ENCODE results near the gene MMEL1.
A peak's percentile ranks its signal among the peaks of the same experiment; 100 is the strongest.
"Not testable (repeated sequence)": the region's sequence is repeated elsewhere in the genome, so short reads cannot be mapped to it uniquely, and the experiment has no call there.

Gene MMEL1

GRCh38 chr1:2591581-2592261, 41.1 kb downstream of the MMEL1 start:
- FAIRE-seq (no peak), DNase-seq (ENCODE audit: low spot score) (no peak)

DNA sequence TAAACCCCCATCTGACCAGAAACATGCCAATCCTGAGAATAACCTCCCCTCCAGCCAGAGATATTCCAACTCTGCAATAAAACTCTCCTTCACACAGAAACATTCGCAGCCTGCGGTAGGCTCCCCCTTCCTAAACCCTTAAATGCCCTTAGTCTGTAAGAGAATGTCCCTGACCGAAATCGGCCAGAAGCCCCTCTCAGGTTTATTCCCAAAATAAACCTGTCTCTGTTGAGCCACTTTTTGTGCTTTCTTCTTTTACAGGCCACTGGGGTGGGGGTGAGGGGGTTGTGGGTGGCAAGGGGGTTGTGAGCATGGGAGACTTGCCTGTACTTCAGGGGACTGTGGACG, 41.6 kb downstream of the MMEL1 start:
- FAIRE-seq (no peak), DNase-seq (ENCODE audit: low spot score) (no peak)

DNA sequence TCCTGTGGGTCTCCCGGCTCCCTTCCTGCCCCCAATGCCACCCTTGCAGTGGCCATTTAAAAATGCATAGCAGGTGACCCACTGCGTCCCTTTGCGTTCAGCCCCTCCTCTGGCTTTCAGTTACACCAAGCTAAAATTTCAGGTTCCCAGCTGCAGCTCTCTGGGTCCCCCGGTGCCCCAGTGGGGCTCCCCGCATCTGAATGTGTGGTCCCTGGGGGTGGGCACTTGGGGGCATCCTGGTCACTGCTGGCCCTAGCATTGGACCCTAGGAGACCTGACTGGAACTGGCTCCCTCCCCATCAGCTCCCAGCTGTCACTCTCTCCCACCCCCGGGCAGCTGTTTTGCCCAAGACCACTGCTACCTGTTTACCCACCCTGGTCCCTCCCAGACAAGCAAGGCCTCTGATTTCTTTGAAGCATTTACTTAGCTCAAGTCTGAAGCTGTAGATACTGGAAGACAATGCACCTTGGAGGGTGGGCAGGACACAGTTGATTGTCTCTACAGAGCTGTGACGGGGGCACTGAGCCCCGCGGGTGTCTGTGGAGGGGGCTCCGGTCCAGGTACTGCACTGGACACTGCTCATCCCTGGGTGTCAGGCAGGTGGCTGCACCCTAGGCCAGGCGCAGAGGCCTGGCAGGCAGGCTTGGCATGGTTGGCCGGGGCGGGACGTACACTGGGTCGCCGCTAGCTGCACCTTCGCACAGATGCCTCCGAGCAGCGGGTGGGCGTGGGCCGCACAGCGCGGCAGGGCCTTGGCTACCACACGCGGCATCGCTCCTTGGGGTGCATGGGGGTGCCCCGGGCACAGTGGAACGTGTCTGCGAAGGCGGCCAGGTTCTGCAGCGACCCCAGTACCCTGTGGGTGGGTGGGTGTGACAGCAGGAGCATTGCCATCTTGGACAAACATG, 42.3 kb downstream of the MMEL1 start:
- FAIRE-seq: no peak

DNA sequence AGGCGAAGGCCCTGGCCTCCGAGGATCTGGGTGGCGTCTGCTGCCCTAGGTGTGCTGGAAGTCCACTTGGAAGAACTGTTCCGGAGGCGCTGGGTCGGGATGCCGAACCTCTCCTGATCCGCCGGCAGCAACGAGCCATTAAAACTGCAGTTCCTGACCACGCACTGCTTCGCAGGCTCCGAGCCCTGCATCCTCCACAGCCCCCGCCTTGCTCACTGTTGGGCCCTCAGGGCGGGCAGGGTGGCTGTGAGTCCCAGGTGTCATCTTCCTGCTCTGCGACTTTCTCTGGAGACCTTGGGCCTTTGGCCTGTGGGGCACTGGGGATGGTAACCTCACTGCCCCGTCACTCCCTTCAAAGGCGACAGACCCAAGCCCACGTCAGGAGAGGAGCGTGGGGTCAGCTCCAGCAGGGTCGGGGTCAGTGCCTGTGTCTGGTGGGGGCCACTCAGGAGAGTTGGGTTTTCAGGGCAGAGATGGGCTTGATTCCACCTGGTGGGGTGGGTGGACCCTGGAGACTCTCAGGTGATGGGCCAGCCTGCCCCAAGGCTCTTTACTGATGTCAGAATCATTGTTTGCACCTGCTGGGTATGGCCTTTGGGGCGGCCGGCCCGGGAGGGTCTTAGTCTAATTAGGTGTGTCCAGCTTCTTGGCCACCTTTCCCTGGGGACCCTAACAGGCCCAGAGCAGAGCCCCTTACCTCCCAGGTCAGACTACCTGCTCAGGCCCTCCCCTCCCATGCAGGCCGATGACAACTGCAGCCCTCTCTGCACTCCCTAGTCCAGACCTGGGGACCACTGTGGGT, 43.2 kb downstream of the MMEL1 start:
- FAIRE-seq: no peak
- DNase-seq (ENCODE audit: low spot score): no peak

More for the DNA sequence above, 42.3 kb downstream of the MMEL1 start:
- DNase-seq (ENCODE audit: low spot score): no peak

DNA sequence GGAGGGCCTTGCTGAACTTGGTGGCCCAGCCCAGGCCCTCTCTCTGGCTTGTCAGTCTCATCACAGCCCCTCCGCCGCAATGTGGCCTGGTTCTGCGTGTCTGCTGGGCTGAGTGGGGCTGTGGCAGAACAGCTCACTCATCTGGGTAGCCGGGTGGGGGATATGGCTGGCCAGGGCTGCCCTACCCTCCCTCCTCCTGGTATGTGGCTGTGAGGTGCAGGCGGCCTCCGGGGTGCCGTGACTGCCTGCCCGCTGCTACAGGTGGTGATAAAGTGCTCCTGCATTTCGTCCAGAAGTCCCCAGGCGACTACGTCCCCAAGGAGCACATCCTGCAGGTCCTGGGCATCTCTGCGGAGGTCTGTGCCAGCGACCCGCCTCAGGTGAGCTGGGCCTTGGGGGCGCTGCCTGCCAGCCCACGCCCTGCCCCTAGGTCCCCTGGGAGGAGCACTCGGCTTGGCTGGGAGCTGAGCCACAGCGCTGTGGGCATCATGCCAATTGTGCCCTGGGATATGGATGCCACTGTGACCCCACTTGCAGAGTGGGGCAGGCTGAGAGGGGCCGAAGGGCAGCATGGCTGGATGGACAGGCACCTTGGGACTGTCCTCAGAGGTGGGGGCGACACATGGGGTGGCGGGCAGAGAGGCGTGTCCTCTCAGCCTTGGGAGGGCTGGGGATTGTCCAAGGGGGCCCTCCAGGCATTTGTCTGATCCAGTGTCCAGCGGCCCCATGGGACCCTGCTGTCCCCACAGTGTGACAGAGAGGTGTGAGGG, 44.0 kb downstream of the MMEL1 start:
- no peak for DNase-seq (ENCODE audit: low spot score)
- no peak for FAIRE-seq

GRCh38 chr1:2587860-2588571, 44.8 kb downstream of the MMEL1 start:
- no peak for FAIRE-seq

GRCh38 chr1:2587071-2587859, 45.6 kb downstream of the MMEL1 start:
- DNase-seq (ENCODE audit: low spot score): no peak
- FAIRE-seq: no peak

More at GRCh38 chr1:2587860-2588571, 44.8 kb downstream of the MMEL1 start:
- no peak for DNase-seq (ENCODE audit: low spot score)

GRCh38 chr1:2586154-2587070, 46.4 kb downstream of the MMEL1 start, which contains the start of gene PRXL2B:
PRXL2B (plus strand) TSS chr1:2586777; CDS start chr1:2586886, 109 bp downstream.
- FAIRE-seq: no peak
- peak; percentile 96 for DNase-seq (ENCODE audit: low spot score)

DNA sequence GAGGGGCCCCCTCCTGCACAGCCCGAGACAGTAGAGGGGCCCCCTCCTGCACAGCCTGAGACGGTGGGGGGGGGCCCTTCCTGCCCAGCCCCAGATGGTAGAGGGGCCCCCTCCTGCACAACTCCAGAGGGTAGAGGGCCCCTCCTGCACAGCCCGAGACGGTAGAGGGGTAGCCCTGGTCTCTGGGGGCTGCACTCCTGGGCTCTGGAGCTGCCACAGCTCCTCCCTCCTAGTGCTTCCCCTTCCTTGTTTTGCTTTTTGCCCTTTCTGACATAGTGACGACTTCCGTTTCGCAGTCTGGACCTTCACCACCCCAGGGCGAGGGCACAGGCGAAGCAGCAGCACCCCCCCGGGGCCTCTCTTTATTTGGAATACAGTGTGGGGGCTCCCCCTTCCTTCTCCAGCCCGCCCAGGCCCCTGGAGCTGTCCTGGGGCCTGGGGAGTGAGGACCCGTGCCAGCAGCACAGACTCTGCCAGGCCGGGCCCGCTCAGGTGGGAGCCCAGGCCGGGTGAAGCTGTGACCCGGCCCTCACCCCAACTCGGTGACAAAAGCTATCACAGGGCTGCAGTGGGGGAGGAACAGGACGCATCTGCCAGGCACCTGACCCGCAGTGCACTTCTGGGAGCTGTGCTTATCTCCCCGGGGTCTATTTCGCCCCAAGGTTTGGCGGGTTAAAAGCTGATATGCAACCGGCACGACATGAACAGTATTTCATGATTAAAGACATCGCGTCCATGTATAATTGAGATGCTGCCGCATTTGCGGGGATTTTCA, 47.3 kb downstream of the MMEL1 start:
- peak; percentile 35 for DNase-seq (ENCODE audit: low spot score)
- FAIRE-seq: no peak

GRCh38 chr1:2584686-2585317, 48.0 kb downstream of the MMEL1 start:
- FAIRE-seq (no peak), DNase-seq (ENCODE audit: low spot score) (no peak)

DNA sequence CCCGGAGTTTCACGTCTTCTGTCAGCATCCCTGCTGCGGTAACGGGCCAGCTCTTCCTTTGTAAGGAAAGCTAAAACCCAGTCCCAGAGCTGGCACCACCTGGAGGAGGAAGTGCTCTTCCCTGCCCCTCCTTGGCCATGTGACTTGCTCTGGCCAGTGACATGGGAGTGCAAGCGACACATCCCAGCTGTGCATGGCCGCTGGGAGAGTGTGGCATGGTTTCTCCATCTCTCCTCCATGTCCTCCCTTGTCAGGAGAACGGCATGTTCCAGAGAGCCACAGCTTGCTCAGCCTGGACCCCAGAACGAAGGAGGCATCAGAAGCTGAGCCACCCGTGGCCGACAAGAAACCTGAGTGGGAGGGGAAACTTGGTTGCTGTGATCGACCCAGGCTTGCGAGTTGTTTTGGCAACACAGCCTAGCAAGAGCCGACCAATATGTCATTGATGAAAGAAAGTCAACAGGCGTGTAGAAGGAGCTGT, 48.9 kb downstream of the MMEL1 start:
- FAIRE-seq: no peak

GRCh38 chr1:2583331-2583791, 49.5 kb downstream of the MMEL1 start:
- no peak for DNase-seq (ENCODE audit: low spot score)
- no peak for FAIRE-seq

More for the DNA sequence above, 48.9 kb downstream of the MMEL1 start:
- DNase-seq (ENCODE audit: low spot score): no peak

- no peak for DNase-seq (ENCODE audit: low spot score)
- no peak for FAIRE-seq
These were observed 50.4 kb downstream of the MMEL1 start for GRCh38 chr1:2582391-2582790.

GRCh38 chr1:2580691-2581090, 52.1 kb downstream of the MMEL1 start:
- no peak for FAIRE-seq

GRCh38 chr1:2578758-2579118, 54.1 kb downstream of the MMEL1 start:
- DNase-seq (ENCODE audit: low spot score): no peak
- FAIRE-seq: no peak

More at GRCh38 chr1:2580691-2581090, 52.1 kb downstream of the MMEL1 start:
- no peak for DNase-seq (ENCODE audit: low spot score)

- not testable (repeated sequence) for DNase-seq (ENCODE audit: low spot score); FAIRE-seq
These were observed 55.2 kb downstream of the MMEL1 start for GRCh38 chr1:2577565-2578075.
